LNCaP clone FGC (cell line): ENCODE results near the gene EWSR1.
A peak's percentile ranks its signal among the peaks of the same experiment; 100 is the strongest.

Source experiments
- DNase-seq: peaks from one replicate; pipeline ENCODE4 v3.0.0-alpha.2; 2011; ENCODE audit warnings: low read depth
- H3K4me3 ChIP-seq: 2 replicates; pipeline ENCODE4 v1.5.1; 2011; ENCODE audit warnings: mild to moderate bottlenecking, low read depth, low read length, control low read depth
- CTCF ChIP-seq: IDR thresholded peaks from 2 replicates; pipeline ENCODE4 v1.5.1; 2012; ENCODE audit warnings: mild to moderate bottlenecking; ENCODE audit not compliant: control insufficient read depth, insufficient read depth; ENCODE audit errors: extremely low read depth

Gene EWSR1

GRCh38 chr22:29259253-29259899 lies 8.7 kb upstream of the EWSR1 start:
- no peak for TF ChIP-seq CTCF
- DNase-seq: no peak
- no peak overlapping the region for H3K4me3 ChIP-seq

GRCh38 chr22:29260031-29260560 lies 8.0 kb upstream of the EWSR1 start:
- no peak for TF ChIP-seq CTCF
- no peak overlapping the region for H3K4me3 ChIP-seq
- DNase-seq: no peak

DNA sequence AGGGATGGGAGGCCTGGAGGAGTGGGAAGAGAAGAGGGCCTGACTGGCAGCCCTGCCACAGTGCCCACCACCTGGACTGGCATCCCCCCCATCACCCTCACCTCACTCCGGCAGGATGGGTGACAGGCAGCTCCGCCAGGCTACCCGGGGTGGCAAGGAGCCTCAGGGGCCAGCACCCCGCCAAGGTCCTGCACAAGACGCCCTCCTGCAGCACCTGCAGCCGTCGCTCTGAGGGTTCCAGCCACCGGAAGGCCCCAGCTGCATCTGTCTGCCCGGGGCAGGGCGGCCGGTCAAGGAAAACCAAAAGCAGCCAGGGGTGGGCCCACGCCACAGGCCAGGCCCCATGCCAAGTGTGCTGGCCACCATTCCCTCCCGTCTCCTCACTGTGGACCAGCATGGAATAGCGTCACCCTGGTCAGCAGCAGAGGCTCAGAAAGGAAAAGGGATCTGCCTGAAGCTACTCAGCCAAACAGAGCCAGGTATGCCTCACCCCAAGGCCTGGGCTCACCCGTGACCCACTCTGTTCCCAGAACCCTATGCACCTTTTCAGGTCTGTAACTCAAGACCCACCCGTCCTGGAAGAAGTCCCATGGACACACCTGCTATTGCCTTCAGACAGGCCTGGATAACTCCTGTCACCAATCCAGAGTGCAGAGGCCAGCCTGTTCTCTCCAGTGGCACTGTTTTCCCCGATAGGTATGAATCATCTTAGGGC lies 7.3 kb upstream of the EWSR1 start:
- H3K4me3 ChIP-seq: no peak overlapping the region
- DNase-seq: no peak
- no peak for TF ChIP-seq CTCF

DNA sequence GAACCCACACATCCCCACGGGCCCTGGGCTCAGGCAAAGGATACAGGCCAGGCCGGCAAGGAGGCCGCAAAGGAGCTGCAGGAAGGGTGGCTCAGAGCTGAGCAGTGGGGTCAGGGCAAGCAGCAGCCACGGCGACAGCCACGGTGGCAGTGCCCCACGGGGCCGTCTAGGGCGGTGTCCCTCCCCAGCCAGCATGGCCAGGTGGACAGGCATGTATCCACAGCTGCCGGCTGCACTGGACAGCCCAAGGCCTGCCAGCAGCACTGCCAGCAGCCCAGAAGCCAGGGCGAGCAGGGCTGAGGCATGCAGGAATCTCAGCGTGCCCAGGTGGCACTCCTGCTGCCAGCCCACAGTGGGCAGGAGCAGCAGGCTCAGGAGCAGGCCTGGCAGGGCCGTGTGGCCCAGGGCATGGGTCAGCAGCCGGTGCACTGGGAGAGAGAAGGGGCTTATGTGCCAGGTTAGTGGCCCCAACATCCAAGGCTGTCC lies 4.2 kb upstream of the EWSR1 start:
- no peak overlapping the region for H3K4me3 ChIP-seq
- DNase-seq: no peak
- TF ChIP-seq CTCF: no peak

DNA sequence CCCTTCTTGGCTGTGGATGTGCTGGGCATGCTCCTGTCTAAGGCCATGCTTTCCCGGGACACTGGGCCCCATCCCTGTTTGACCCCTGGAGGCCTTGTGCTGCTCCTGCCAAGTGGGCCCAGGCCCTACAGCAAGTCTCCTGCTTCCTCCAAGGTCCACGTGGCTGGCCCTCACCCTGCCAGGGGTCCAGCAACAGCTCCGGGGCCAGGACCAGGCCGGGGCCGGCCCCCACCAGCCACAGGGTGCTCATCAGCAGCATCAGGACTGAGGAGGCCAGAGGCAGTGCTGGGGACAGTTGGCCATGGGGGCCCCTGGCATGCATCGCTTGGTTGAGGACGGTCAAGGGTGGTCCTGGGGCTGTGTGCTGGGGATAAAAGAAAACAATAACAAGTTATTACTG lies 2.8 kb upstream of the EWSR1 start:
- TF ChIP-seq CTCF: no peak
- no peak for DNase-seq

DNA sequence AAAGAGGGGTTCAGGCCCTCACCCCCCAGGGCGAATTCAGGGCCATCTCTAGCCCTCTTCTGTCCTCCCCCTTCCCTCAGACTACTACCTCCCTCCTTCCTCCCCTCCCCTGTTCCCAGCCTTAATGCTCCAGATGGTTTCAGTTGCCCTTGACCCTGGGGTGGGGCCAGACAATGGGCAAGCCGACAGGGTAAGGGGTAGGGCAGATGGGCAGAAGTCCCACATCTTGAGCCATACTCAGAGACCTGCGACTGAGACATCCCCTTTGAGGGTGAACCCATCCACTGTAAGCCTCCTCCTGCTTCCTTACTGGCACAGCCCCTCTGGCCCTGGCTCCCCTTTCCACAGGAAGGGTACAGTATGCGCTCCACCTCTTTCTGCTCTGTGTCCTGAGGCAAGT lies 2.1 kb upstream of the EWSR1 start:
- DNase-seq: no peak
- no peak for TF ChIP-seq CTCF
- H3K4me3 ChIP-seq: peak overlapping the region; percentile 68

More for the DNA sequence above, 2.8 kb upstream of the EWSR1 start:
- no peak overlapping the region for H3K4me3 ChIP-seq
